OCI-LY1 (cell line): ENCODE data around the gene VENTX.

Source experiments
- H2AFZ ChIP-seq: fragments of 200-600 bp; sonication (generic), shearing (Covaris generic); 2 replicates; pipeline ENCODE4 v1.6.0; 2014; ENCODE audit warnings: antibody characterized with exemption, mild to moderate bottlenecking, low read length
- H3F3A ChIP-seq: fragments of 200-600 bp; sonication (generic), shearing (Covaris generic); 2 replicates; pipeline ENCODE4 v1.6.0; 2014; ENCODE audit warnings: mild to moderate bottlenecking, antibody characterized with exemption, low read length, moderate library complexity; ENCODE audit not compliant: insufficient read depth
- H3K27ac ChIP-seq: fragments of 200-600 bp; sonication (generic); 2 replicates; pipeline ENCODE4 v1.5.1; 2014; ENCODE audit warnings: low read length, mixed run types, mild to moderate bottlenecking, low read depth; ENCODE audit not compliant: poor library complexity, severe bottlenecking
- H3K27me3 ChIP-seq: fragments of 200-600 bp; sonication (generic); 2 replicates; pipeline ENCODE4 v1.6.0; 2014; ENCODE audit warnings: antibody characterized with exemption, mild to moderate bottlenecking, low read length, moderate library complexity; ENCODE audit not compliant: insufficient read depth
- H3K36me3 ChIP-seq: fragments of 200-600 bp; sonication (generic); 2 replicates; pipeline ENCODE4 v1.6.1; 2014; ENCODE audit warnings: mild to moderate bottlenecking, antibody characterized with exemption, low read length, moderate library complexity, mixed read lengths; ENCODE audit not compliant: insufficient read depth
- H3K4me1 ChIP-seq: fragments of 200-600 bp; sonication (generic); 2 replicates; pipeline ENCODE4 v1.5.1; 2014; ENCODE audit warnings: mild to moderate bottlenecking, low read length, moderate library complexity; ENCODE audit not compliant: insufficient read depth, severe bottlenecking
- H3K4me2 ChIP-seq: fragments of 200-600 bp; sonication (generic), shearing (Covaris generic); 2 replicates; pipeline ENCODE4 v1.6.1; 2014; ENCODE audit warnings: low read length
- H3K4me3 ChIP-seq: fragments of 200-600 bp; sonication (generic); 2 replicates; pipeline ENCODE4 v1.5.1; 2014; ENCODE audit warnings: low read length, low read depth, mild to moderate bottlenecking, mixed read lengths; ENCODE audit not compliant: poor library complexity, severe bottlenecking
- H3K79me2 ChIP-seq: fragments of 200-600 bp; shearing (Covaris generic); 2 replicates; pipeline ENCODE4 v1.6.1; 2016; ENCODE audit warnings: mixed run types, low read length, mixed read lengths; ENCODE audit not compliant: insufficient read depth
- H3K9ac ChIP-seq: fragments of 200-600 bp; sonication (generic), shearing (Covaris generic); 2 replicates; pipeline ENCODE4 v1.6.1; 2014; ENCODE audit warnings: mild to moderate bottlenecking, low read length, mixed read lengths
- H3K9me2 ChIP-seq: fragments of 200-600 bp; sonication (generic), shearing (Covaris generic); 2 replicates; pipeline ENCODE4 v1.6.1; 2014; ENCODE audit warnings: low read depth, mild to moderate bottlenecking, low read length, mixed read lengths
- H3K9me3 ChIP-seq: fragments of 200-600 bp; shearing (Covaris generic); 2 replicates; pipeline ENCODE4 v1.6.1; 2014; ENCODE audit warnings: low read length, mixed read lengths
- H4K20me1 ChIP-seq: fragments of 200-600 bp; sonication (generic), shearing (Covaris generic); 2 replicates; pipeline ENCODE4 v1.6.0; 2016; ENCODE audit warnings: mild to moderate bottlenecking, low read length; ENCODE audit not compliant: insufficient read depth
- CTCF ChIP-seq: fragments of 200-600 bp; sonication (generic), shearing (Covaris generic); IDR thresholded peaks from 2 replicates; pipeline ENCODE4 v1.5.1; 2017; ENCODE audit warnings: mild to moderate bottlenecking, antibody characterized with exemption, low read length, moderate library complexity, mixed read lengths
- EZH2 ChIP-seq: fragments of 200-600 bp; sonication (generic), shearing (Covaris generic); IDR thresholded peaks from 2 replicates; pipeline ENCODE4 v1.8.0; 2017; ENCODE audit warnings: borderline replicate concordance, mixed run types, mild to moderate bottlenecking, antibody characterized with exemption, low read length, moderate library complexity, mixed read lengths

The VENTX gene

GRCh38 chr10:133282846-133283390 is 45.3 kb downstream of the VENTX start:
- peaks cover 64% of the 10 kb centered on the region for H3K36me3 ChIP-seq
- TF ChIP-seq CTCF (no peak), EZH2 (no peak)
- H3K27ac ChIP-seq: no peak overlapping the region
- no peak overlapping the region for H3K4me2 ChIP-seq
- H3K4me1 ChIP-seq: peaks cover 7% of the 10 kb centered on the region
- H2AFZ ChIP-seq: no peak overlapping the region
- H3K27me3 ChIP-seq: no peaks in the 10 kb centered on the region
- H3F3A ChIP-seq: no peaks in the 10 kb centered on the region
- H3K79me2 ChIP-seq: no peaks in the 10 kb centered on the region
- H3K9ac ChIP-seq: no peak overlapping the region
- no peaks in the 10 kb centered on the region for H3K9me3 ChIP-seq
- H4K20me1 ChIP-seq: no peaks in the 10 kb centered on the region
- H3K9me2 ChIP-seq: no peaks in the 10 kb centered on the region
- no peak overlapping the region for H3K4me3 ChIP-seq

GRCh38 chr10:133283931-133284330 is 46.3 kb downstream of the VENTX start:
- Histone ChIP-seq H3K27me3 (no peaks in the 10 kb centered on the region), H3K9me3 (no peaks in the 10 kb centered on the region), H3K9me2 (no peaks in the 10 kb centered on the region), H3F3A (no peaks in the 10 kb centered on the region), H3K79me2 (no peaks in the 10 kb centered on the region), H3K9ac (no peak overlapping the region), H3K36me3 (peaks cover 74% of the 10 kb centered on the region), H4K20me1 (no peaks in the 10 kb centered on the region), H3K4me3 (no peak overlapping the region), H3K4me1 (no peaks in the 10 kb centered on the region), H2AFZ (no peak overlapping the region), H3K4me2 (no peak overlapping the region), H3K27ac (no peak overlapping the region)
- TF ChIP-seq CTCF (no peak), EZH2 (no peak)

- peaks cover 71% of the 10 kb centered on the region for H3K36me3 ChIP-seq
- H3K79me2 ChIP-seq: no peaks in the 10 kb centered on the region
Observed at GRCh38 chr10:133285217-133285616, 47.6 kb downstream of the VENTX start.

More at GRCh38 chr10:133285217-133285616, 47.6 kb downstream of the VENTX start:
- Histone ChIP-seq H3K4me3 (no peak overlapping the region), H3K27me3 (no peaks in the 10 kb centered on the region), H2AFZ (no peak overlapping the region), H3K4me1 (no peaks in the 10 kb centered on the region), H3K27ac (no peak overlapping the region), H3K4me2 (no peak overlapping the region), H3K9me2 (no peaks in the 10 kb centered on the region), H3K9ac (no peak overlapping the region), H3K9me3 (no peaks in the 10 kb centered on the region), H3F3A (no peaks in the 10 kb centered on the region), H4K20me1 (no peaks in the 10 kb centered on the region)
- TF ChIP-seq EZH2 (no peak), CTCF (no peak)
